NCI-H460 (cell line): ENCODE results near the gene PAX8. TPM values are rescaled to one million over a fixed set of nuclear protein-coding genes. Genes with fewer than 3 reads are reported as not detected.
"Not testable (repeated sequence)": the region's sequence is repeated elsewhere in the genome, so short reads cannot be mapped to it uniquely, and the experiment has no call there.

Source experiments
- DNase-seq: peaks from one replicate; pipeline ENCODE4 v3.0.0-alpha.2; 2016; ENCODE audit warnings: low read depth; ENCODE audit errors: extremely low read depth
- total RNA-seq: library from RNA; depleted of rRNA; stranded (reverse); fragments of >200 nt; shearing (Covaris generic); gene quantifications from 2 replicates; pipeline ENCODE4 v1.2.3, GENCODE V29; 2014

The PAX8 gene
- total RNA-seq, 1 experiment from 2014 or later = 1.4 TPM

DNA sequence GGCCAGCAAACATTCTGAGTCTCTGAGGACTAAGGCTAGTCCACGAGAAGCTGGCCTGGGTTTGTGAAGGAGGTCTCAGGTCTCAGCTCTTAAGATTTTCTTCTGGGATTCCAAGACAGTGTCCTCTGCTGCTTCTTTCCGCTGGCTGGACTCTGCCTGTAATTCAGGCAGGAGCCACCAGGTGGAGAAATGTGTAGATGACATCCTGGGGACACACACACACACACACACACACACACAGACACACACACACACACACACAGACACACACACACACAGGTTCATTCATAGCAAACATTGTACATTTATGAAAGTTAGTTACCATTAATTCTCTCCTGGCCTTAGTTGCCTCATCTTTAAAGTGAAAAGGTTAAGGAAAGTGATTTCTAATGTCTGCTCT lies 18.9 kb upstream of the PAX8 start:
- not testable (repeated sequence) for DNase-seq

DNA sequence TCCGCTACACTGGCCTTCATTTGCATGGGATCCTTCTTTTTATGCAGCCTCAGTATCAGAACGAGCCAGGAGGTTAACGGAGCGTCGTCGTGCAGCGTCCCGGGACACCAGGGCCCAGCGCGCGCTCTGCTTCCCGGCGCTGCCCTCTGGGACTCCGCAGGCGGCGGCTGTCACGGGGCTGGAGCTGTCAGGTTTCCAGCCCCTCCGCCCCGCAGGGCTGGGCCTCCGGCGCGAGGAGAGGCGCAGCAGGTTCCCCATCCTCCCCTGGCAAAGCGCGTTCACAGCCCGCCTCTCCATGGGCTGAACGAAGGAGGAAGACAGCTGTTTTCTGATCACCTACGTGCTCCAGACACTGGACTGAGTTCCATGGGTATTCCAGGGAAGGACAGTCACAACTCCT lies 12.5 kb upstream of the PAX8 start:
- DNase-seq = no peak

DNA sequence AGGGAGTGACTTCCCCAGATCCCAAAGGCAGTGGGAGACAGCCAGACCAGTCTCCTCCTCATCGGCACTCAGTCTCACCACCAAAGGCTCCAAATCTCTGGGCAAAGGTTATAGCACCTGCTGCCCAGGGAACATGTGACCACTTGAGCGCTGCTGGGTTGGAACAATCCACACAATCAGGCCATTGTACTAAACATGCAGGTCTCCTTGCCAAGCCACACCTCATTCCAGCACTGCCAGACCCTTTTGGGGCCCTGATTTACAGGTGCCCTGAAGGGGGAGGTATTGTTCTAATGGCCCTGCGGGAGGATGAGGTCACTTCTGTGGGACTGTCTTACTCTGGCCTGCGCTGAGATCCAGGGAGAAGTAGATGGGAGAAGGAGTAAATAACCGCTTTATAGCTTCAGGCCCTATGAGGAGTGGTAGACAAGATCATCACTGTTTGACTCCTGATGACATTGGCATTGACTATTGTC lies 10.0 kb upstream of the PAX8 start:
- not testable (repeated sequence) for DNase-seq

- not testable (repeated sequence) for DNase-seq
These were observed 9.5 kb upstream of the PAX8 start for GRCh38 chr2:113288117-113288673.

DNA sequence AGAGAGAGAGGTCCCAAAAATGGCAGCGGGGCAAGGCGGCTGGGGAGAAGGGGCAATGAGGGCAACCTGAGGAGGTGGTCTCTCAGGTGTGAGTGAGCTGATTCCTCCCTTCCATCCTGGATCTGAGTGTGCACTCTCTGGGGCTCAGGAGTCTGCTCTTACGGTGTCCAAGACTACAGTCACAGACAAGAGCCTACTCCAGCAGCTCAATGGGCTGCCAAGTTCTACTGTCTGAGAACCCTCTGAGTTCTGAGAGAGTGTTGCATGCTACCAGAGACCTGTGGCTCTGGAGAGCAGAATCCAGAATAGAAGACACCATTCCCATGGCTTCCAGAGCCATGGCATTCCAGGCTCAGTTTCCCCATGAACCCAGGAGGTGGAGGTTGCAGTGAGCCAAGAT lies 7.1 kb upstream of the PAX8 start:
- DNase-seq = no peak

- not testable (repeated sequence) for DNase-seq
These were observed 6.3 kb upstream of the PAX8 start for GRCh38 chr2:113284999-113285398.

- DNase-seq = no peak
These were observed 5.8 kb upstream of the PAX8 start for GRCh38 chr2:113284476-113284875.

DNA sequence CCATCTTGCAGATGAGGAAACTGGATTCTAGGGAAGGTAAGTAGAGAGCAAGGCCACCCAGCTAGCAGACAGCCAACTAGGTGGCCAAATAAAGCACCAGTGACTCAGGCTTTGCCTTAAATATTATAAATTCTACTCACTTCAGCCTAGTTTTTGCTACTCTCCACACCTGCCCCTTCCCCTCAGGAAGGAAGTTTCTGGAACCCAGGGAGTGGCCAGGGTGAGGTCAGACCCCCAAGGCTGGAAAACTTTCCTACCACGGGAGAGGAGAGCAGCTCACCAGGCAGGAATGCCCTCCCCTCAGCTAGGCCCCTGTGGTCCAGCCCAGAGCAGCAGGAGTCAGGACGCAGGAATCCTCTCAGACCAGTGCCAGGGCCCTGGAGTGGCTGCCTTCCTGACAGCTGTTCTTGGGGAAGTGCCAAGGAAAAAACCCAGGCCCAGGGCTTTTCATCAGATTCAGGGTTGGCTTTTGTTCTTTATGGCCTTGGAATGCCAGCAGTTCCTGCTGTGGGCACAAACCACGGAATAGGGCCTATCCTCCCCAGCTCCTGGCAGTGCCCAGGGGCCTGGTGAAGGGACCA lies 5.1 kb upstream of the PAX8 start:
- DNase-seq = no peak

DNA sequence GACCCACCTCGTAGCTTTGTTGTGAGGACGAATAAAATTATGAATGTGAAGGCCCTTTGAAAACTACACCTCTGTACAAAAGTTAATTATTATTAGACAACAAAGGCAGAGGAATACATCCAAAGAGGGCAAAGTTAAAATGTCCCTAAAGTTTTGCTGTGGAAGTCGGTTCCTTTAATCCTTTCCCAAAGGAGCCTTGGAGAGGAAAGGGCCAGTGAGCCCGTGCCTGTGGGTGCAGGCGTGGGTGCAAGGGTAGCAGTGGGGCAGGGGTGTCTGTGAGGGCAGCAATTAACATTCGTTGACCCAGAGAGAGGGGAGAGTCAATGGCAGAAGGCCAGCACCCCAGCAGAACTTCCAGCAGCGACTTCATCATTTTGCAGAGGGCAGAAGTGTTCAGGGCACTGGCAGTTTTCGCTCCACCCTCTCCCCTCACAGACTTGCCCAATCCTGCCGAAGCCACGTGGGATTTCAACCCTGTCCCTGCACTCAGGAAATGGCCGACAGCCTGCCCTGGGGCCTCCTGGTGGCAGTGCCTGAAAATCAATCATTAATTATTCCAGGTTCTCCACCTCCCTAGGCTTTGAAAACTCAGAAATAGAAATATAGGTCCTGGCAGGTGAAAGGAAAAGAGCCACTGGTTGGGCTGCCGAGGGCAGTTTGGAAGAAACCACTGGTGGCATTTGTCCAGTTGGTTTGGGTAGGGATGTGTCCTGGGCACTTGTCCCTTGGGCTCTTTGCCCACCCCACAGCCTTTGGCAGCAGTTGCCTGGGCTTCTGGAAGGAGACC lies 4.2 kb upstream of the PAX8 start:
- peak; percentile 5 for DNase-seq

GRCh38 chr2:113281910-113282746 lies 3.4 kb upstream of the PAX8 start:
- no peak for DNase-seq

- no peak for DNase-seq
These were observed 514 bp downstream of the PAX8 start for GRCh38 chr2:113278073-113278741.

GRCh38 chr2:113277474-113278072 lies 1.1 kb downstream of the PAX8 start:
- DNase-seq = no peak

DNA sequence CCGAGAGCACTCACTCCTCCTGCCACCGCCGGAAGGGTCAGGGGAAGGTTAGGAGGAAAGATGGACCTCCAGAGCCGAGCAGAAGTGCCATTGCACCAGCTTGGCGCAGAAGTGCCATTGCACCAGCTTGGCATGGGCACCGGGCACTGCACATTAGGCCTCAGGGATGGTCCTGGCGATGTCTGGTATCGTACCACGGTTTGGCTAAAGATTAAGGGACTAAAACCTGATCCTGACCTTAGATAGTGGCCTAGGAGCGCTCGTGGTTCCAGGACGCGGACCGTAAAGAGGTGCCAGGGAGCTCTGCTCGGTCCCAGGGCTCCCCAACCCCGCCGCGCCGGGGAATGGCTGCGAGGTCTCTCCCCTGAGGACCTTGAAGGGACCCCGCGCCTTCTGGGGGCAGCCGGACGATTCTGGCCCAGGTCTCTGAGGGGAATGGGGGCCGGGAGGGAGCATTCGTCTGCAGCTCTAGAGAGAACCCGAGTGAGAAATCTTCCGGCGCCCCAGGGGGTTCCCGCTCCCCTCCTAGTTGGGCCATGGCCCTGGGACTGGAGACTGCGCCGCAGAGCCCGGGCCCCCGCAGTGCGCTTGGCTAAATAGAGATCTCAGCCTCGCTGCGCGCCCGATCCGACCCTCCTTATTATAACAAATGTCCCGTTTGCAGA lies 1.8 kb downstream of the PAX8 start:
- DNase-seq = no peak

GRCh38 chr2:113276216-113276760 lies 2.4 kb downstream of the PAX8 start:
- no peak for DNase-seq

DNA sequence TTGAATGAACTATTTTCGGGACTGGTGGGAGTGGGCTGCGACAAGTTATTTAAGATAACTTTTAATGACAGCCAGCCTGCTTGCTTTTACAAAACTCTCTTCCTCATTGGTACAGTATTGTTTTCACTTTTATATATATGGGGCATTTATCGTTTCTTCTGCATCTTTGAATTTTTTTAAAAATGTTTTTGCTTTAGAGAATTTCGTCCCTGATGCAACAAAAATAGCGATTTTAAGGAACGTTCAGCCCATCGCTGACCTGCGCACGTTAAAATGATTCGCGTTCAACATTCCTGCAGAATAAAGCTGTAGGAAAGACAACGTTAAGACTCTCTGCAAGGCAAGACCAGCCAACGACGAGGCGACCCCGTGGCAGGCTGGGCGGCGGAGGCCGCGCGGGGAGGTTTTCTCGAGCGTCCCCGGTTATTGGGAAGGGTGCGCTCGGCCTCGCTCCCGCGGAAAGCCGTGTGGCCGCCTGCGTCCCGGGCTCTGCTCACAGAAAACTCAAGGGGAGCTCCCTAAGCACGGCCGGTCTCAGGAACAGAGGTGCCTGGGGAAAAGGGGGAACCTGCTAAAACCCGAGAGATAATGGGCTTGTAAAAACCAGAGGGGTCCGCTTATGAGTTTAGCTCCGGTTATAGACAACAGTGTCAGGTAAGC lies 3.0 kb downstream of the PAX8 start:
- DNase-seq = no peak

DNA sequence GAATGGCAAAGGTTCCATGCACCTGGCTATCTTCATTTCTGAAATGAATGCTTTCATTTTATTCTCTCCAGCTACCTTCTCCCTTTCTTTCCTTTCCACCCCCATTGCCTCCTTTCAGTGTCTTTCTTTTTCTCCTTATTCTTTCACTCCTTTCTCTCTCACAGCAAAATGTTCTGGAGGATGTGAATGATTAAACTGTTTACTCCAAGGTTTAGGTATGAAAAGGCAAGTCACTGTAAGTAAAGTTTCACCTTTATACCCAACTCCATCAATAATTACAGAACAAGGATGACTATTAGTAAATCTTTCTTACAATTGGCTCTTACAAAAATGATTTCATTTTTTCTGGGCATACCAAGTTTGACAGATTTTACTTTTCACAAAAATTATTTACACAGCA lies 4.3 kb downstream of the PAX8 start:
- no peak for DNase-seq

DNA sequence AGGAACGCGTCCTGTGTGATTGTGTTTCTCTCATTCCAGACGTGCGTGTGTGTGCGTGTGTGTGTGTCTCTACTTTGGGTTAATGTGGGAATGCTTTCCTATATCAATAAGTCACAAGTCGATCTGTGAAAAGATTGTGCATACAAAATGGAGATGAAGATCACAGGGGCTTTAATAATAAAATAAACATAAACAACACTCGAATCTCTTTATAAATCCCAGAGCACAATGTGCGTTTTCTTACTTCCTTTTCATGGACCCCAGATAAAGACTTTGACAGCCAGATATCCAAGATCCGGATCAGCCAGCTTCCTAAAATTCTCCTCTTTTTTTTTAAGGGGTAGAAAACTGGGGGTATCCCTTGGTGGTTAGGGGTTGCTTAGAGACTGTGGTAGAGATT lies 4.7 kb downstream of the PAX8 start:
- no peak for DNase-seq

DNA sequence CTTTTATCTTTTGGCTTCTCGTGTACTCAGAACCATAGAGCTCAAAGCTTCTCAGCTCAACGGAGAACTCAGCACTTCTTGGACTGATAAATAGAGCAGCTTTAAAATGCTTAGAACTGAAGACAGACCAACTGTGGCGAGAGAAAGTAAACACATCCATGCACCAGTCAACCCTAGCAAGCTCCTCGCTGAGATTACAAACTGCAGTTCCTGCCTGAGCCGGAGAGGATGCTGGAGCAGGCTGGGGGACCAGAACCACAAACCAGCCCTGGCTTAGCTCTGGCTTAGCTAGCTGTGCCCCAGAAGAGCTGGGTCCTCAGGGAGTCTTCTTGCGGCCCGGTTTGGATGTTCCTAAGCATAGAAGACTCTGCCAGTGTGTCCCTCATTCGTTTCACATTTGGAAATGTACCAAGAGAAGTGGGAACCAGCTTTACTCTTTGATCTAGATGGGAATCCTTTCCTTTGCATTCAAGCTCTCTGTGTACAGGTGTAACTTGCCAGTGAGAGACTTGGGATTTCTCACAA lies 5.6 kb downstream of the PAX8 start:
- DNase-seq = no peak

- DNase-seq = no peak
These were observed 6.2 kb downstream of the PAX8 start for GRCh38 chr2:113272477-113272876.
